Motor neuron (in vitro differentiated cells): Measurements from ENCODE around the gene CAPZB. TPM values are rescaled to one million over a fixed set of nuclear protein-coding genes. Genes with fewer than 3 reads are reported as not detected.

Experiments
- ATAC-seq, 8 experiments: fragments of 200-7000 bp; cut with Tn5 transposase; replicated peaks in 6 of 8; 2 replicates each; pipeline ENCODE4 v1.8.0; 2021; ENCODE audit warnings: mild to moderate bottlenecking in 8 of 8, moderate library complexity in 8 of 8
- H3K27ac ChIP-seq, 2 donors: fragments of 250-450 bp; sonication (Bioruptor Pico); 2 replicates each; pipeline ENCODE4 v1.9.0; 2021; ENCODE audit warnings: antibody characterized with exemption in 2 of 2, mild to moderate bottlenecking in 2 of 2, moderate library complexity in 1 of 2
- H3K4me1 ChIP-seq, 2 donors: fragments of 250-450 bp; sonication (Bioruptor Pico); replicated peaks in 1 of 2; 2 replicates each; pipeline ENCODE4 v1.6.1; 2021; ENCODE audit warnings: antibody characterized with exemption in 2 of 2, mild to moderate bottlenecking in 2 of 2, moderate library complexity in 1 of 2
- H3K4me3 ChIP-seq, 5 donors: fragments of 250-450 bp; sonication (Bioruptor Pico); 2 replicates each; pipeline ENCODE4 v1.9.0; 2021; ENCODE audit warnings: antibody characterized with exemption in 5 of 5, mild to moderate bottlenecking in 5 of 5, moderate library complexity in 4 of 5
- WGBS, 10 experiments: fragments of 450-650 bp; shearing (Covaris generic); methylation state at CpG; one replicate each; pipeline ENCODE4 v1.0.0; 2022; 5-methylcytosine and 5-hydroxymethylcytosine counted together
- in situ Hi-C, 9 experiments: fragments of 400-800 bp; cut with MboI; loops; one replicate each; pipeline ENCODE4 v1.15.0; 2021; ENCODE audit warnings: low sequenced_read_pairs in 9 of 9, low pct_unique_long_range_greater_than_20kb in 2 of 9; ENCODE audit not compliant: unreplicated experiment in 9 of 9
- total RNA-seq, 8 experiments: library from RNA; unstranded; fragments of 300-600 nt; gene quantifications; 2 replicates each; pipeline versions ENCODE4 v1.2.3 to v1.2.4, GENCODE V29; 2022

The CAPZB gene
- total RNA-seq, 8 experiments from 2014 or later: 82.4 to 216 (median 123) TPM

DNA sequence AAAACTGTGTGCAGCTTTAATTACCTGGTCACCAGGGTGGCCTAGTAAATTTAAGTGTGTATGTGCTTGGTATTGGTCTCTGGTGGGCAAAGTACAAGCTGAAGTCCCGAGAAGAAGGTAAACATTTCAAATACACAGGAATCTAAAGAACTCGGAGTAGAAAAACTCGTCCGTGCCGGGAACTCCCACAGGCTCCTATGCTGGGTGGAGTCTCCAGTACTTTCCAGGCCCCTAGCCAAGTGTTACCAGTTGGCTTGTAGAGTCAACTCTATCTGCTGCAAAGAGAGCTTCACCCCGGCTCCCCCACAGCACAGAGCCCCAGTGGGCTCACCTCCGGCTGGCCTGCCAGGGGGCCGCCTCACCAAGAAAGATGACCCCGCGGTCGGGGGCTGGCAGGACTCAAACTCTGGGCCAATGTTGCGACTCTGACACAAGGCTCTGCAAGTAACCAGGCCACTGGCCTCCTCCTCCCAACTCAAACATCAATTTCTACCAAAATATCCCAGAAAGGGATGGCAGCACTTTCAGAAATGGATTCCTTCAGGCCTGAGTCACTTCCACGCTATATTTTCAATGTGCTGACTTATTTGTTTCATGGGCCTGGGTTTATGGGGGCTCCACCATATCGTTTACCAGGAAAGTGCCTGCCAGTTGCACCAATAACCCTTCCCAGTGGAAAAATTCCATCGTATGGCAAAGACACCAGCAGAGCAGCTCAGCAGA, 99.3 kb downstream of the CAPZB start:
- no peak overlapping the region for H3K27ac ChIP-seq
- in situ Hi-C loops: loop anchor here in 3 of 9 experiments (25.0 kb wide), 2 partner anchors 251 to 276 kb away; partner anchors contain the start of genes NBL1 (in 2 of the 3) and HTR6 (in 1 of the 3)

DNA sequence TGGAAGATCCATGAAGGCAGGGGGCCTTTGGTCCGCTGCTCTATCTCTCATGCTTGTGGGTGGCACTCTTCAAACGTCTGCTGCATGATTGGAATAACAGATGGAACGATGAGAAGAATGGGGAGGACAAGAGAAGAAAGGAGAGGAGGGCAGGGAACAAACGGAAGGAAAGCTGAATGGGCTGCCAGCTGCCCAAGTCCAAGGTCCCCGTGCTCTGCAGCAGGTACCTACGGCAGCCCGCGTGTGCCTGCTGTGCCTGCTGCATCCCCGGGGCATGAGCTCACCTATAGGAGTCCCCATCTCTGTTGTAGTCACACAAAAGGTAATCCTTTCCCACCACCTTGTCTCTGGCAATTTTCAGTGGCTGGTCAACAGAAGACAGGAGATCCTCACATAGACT, 100.1 kb downstream of the CAPZB start:
- H3K4me3 ChIP-seq: no peak overlapping the region
- in situ Hi-C loops: loop anchor here in 3 of 9 experiments (25.0 kb wide), 2 partner anchors 252 to 277 kb away; partner anchors contain the start of genes NBL1 (in 2 of the 3) and HTR6 (in 1 of the 3)
- WGBS, 10 experiments: 69 to 100% (median 92%) methylated on average over 1 to 9 of the region's 9 CpGs; no CpG with 5 or more reads in 3 of the 10 experiments
- H3K27ac ChIP-seq: no peak overlapping the region
- ATAC-seq: no peak
- peaks cover 0 to 4% of the 10 kb centered on the region in 2 donors for H3K4me1 ChIP-seq

More for the DNA sequence above, 99.3 kb downstream of the CAPZB start:
- Histone ChIP-seq H3K4me1 (peaks cover 0 to 6% of the 10 kb centered on the region in 2 donors), H3K4me3 (no peak overlapping the region)
- 24 to 100% (median 90%) methylated on average over 1 to 15 of the region's 15 CpGs; no CpG with 5 or more reads in 3 of the 10 experiments for WGBS, 10 experiments
- ATAC-seq: peak in 4 of 8 experiments; percentile 28 to 89 (median 75)

DNA sequence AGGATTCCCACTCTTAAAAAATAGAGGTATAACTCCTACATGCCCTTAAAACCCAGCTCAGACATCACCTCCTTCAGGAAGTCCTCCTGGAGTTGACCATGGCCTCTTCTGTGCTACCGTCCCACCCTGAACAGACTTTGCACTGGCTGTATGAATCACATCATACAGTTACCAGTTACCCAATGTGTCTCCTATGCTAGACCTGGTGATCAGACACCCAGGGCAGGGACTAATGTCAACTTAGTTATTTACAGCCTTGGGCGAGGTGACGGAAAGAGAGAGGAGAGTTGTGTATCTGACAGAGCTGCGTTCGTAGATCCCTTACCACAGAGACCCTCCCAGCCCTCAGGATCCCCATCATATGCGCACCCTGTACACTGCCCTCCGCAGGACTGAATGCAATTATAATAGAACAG, 100.6 kb downstream of the CAPZB start:
- peak in 1 of 8 experiments; percentile 52 for ATAC-seq

DNA sequence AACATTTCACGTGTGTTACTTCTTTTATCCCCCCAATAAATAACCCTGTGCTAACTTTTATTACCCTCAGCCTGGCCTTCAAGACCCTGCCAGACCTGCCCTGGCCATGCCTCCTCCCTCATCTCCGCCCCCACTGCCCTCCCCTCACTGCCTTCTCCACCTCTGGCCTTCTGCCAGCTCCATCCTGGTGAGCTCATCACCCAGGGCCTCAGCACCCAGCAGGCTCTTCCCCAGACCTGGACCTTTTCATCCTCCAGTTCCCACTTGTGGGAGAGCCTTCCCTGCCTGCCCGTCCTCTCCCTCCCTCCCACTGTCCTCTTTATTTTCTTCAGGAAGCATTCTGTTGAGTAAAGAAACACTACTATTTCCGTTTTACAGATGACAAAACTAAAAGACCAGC, 101.2 kb downstream of the CAPZB start:
- ATAC-seq: peak in 6 of 8 experiments; percentile 21 to 85 (median 68)
- 33 to 100% (median 67%) methylated on average over 1 to 4 of the region's 4 CpGs; no CpG with 5 or more reads in 1 of the 10 experiments for WGBS, 10 experiments
- no peak overlapping the region for H3K27ac ChIP-seq
- peaks cover 0 to 4% of the 10 kb centered on the region in 2 donors for H3K4me1 ChIP-seq
- in situ Hi-C loops: loop anchor here in 3 of 9 experiments (25.0 kb wide), 2 partner anchors 253 to 278 kb away; partner anchors contain the start of genes NBL1 (in 2 of the 3) and HTR6 (in 1 of the 3)
- H3K4me3 ChIP-seq: no peak overlapping the region

More for the DNA sequence above, 100.6 kb downstream of the CAPZB start:
- Histone ChIP-seq H3K4me1 (peaks cover 0 to 4% of the 10 kb centered on the region in 2 donors), H3K4me3 (no peak overlapping the region), H3K27ac (no peak overlapping the region)
- in situ Hi-C loops: loop anchor here in 3 of 9 experiments (25.0 kb wide), 2 partner anchors 253 to 278 kb away; partner anchors contain the start of genes NBL1 (in 2 of the 3) and HTR6 (in 1 of the 3)
- 20 to 95% (median 91%) methylated on average over 1 to 7 of the region's 7 CpGs; no CpG with 5 or more reads in 4 of the 10 experiments for WGBS, 10 experiments

DNA sequence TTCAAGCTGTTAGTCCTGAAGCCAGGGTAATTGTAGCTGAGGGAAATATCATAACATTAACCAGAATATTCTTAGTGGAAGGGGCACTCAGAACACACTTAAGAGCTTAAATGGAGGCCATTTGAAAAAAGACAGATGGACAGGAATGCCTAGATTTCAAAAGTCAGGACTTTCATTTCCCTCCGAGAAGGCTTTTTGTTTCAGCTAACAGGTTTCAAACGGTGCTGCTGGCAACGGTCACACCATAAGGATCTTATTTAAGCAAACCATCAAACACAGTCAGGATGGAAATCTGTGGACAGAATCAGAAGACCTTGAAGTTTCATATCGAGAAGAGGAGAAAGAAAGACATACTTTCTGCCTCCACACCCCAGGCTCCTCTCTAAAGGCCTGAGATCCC, 103.1 kb downstream of the CAPZB start:
- H3K4me1 ChIP-seq: peaks cover 0 to 4% of the 10 kb centered on the region in 2 donors
- no peak overlapping the region for H3K27ac ChIP-seq
- no peak for ATAC-seq
- in situ Hi-C loops: loop anchor here in 3 of 9 experiments (25.0 kb wide), 2 partner anchors 255 to 280 kb away; partner anchors contain the start of genes NBL1 (in 2 of the 3) and HTR6 (in 1 of the 3)
- 28 to 93% (median 81%) methylated on average over 1 to 4 of the region's 4 CpGs; no CpG with 5 or more reads in 3 of the 10 experiments for WGBS, 10 experiments
- H3K4me3 ChIP-seq: no peak overlapping the region

DNA sequence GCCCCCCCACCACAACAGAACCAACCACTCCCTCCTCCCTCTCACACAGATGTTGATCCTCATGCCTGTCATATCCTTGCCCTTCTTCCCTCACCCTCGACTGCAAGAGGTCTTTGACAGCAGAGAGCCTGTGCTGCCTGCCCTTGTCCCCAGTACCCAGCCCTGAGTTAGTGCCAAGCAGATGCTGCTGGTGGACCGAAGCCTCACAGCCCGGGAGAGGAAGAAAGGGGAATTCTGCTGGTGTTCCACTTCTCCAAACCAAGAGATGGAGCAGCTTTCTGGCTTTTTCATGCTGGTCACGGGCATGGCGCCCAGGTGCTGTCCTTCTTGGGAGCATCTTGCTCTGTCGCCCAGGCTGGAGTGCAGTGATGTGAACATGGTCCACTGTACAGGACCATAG, 104.1 kb downstream of the CAPZB start:
- 0 to 100% (median 96%) methylated on average over 1 to 5 of the region's 6 CpGs; no CpG with 5 or more reads in 3 of the 10 experiments for WGBS, 10 experiments
- Histone ChIP-seq H3K4me1 (peaks cover 0 to 4% of the 10 kb centered on the region in 2 donors), H3K27ac (no peak overlapping the region), H3K4me3 (no peak overlapping the region)
- in situ Hi-C loops: loop anchor here in 3 of 9 experiments (25.0 kb wide), 2 partner anchors 256 to 281 kb away; partner anchors contain the start of genes NBL1 (in 2 of the 3) and HTR6 (in 1 of the 3)
- no peak for ATAC-seq

DNA sequence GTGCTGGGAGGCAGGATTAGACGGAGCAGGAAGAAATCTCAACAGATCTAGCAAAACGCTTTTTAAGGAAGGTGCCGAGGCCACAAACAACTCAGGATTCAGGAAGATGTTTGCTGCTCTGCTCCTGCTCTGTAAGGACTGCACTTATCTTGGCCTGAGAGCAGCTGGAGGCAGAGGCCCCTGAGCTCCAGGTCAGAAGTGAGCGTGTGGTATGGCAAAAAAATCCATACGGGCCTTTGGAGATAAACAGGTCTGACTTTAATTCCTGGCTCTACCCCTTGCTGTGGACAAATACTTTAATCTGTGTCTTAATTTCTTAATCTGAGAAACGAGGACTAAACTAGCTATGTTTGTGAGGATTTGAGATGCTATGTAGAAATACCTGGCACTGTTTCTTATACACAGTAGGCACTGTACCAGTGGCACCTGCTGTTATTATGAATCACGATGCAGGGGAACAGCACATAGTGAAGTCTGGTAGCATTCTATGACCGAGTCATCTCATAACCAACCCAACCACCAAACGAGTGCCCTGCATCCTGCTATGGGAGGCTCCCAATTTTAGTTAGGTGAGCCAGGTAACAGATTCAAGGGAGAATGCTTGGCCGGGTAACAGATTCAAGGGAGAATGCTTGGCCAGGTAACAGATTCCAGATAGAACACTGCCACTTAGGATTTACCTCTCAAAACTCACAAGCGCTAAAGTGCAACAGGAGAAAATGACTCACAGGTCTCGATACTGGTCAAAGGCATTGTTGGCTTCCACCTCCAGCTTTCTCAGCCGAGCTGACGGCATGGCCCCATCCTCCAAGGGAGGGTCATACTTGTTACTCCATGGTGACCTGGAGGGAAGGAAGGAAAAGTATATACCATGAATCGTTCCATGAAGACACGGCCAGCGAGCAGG, 107.3 kb downstream of the CAPZB start:
- Histone ChIP-seq H3K4me1 (no peaks in the 10 kb centered on the region), H3K4me3 (no peak overlapping the region), H3K27ac (no peak overlapping the region)
- in situ Hi-C loops: loop anchor here in 3 of 9 experiments (25.0 kb wide), 2 partner anchors 259 to 284 kb away; partner anchors contain the start of genes NBL1 (in 2 of the 3) and HTR6 (in 1 of the 3)
- WGBS, 10 experiments: 83 to 100% (median 93%) methylated on average over 5 to 15 of the region's 17 CpGs; no CpG with 5 or more reads in 1 of the 10 experiments
- no peak for ATAC-seq

DNA sequence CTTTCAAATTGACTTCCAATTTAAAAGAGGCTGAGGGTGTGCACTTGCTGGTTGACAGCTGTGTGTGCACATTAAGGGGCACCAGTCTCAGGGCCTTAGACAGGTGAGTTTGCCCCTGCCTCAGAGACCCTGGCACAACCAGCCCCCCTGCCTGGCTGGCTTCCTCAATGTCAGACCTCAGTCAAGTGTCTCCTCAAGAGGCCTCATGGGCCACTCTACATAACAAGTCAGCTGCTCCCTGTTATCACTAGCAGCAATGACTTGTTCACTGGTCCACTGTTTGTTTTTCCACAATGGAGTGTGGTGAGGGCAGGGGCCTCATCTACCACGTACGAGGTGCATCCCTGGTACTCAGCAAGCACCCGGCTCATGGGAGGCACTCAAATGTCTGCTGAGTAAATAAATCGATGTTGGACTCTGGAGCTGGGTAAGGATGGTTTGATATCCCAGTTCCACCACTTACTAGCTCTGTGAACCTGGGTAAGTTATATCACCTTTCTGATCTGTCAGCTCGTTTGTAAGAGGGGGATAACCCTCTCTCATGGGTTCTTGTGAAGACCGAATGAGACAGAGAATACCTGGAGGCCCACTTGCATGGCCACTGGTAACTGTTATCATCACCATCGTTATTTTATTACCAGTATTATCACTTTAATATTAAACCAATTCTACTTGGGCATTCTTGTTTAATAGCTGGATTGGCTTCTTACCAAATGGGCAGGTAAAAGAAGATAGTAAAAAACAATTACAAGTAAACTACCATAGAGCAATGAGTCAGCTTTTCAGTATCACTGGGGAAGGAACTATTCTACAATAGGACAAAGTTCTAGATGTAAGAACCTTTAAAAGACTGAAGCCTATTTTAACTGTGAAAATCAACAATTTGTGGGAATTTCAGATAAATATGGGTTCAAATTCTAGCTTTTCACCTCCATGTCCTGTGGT, 108.6 kb downstream of the CAPZB start:
- no peak for ATAC-seq
- in situ Hi-C loops: loop anchor here in 3 of 9 experiments (25.0 kb wide), 2 partner anchors 261 to 286 kb away; partner anchors contain the start of genes NBL1 (in 2 of the 3) and HTR6 (in 1 of the 3)
- 89 to 100% (median 97%) methylated on average over 1 to 7 of the region's 7 CpGs for WGBS, 10 experiments
- Histone ChIP-seq H3K4me3 (no peak overlapping the region), H3K27ac (no peak overlapping the region), H3K4me1 (no peaks in the 10 kb centered on the region)

DNA sequence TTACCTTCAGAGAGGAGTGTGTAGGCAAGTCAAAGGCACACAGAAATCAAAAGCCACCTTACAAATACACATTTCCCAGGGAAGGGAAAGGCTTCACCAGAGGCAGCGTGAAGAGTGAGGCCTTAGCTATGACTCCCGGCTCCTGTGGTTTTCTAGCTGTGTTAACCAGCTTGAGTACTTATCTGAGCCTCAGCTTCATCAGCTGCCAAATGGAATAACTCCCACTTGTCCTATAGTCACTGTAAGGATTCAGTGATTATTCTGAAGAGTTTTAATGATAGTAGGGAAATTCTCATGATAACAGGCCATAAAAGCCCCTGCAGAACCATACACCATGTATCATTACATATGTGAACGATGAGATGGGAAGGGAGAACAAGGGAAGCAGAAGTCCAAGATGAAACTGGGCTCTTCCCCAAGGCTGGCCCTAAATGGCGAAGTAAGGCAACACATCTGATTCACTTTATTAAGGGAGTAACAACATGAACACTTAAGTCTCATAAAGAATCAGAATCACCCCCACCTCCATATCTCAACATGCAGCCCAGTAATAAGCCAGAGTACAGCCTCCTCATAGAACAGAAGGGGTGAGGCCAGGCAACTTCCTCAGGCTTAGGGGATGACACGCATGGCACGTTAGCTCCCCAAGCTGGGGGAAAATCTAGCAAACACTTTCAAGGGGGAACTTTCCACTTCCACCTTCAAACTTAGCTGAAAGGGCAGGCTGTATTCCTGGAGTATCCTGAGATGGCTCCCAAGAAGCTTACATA, 109.5 kb downstream of the CAPZB start:
- H3K4me3 ChIP-seq: no peak overlapping the region
- no peak for ATAC-seq
- WGBS, 10 experiments: 52 to 100% (median 97%) methylated on average over 1 to 6 of the region's 6 CpGs; no CpG with 5 or more reads in 3 of the 10 experiments
- no peaks in the 10 kb centered on the region for H3K4me1 ChIP-seq
- in situ Hi-C loops: loop anchor here in 3 of 9 experiments (25.0 kb wide), 2 partner anchors 261 to 286 kb away; partner anchors contain the start of genes NBL1 (in 2 of the 3) and HTR6 (in 1 of the 3)
- H3K27ac ChIP-seq: no peak overlapping the region

DNA sequence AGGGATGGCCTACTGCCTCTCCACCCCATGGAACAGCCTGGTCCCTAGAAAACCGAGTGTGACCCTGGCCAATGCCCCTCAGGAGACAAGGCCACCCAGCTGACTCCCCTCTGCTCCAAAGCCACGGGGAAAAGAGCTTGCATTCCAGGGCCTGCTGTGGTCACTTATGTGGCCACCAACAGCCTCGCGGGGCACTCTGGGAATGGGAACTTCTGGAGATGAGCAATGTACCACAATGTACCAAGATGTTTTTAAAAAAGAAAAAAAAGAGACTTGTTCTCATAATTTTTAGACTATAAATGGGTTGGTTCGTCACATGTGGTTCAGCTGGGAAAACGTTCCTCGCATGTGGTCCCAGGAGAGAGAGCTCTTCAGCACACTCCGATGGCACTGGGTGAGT, 110.4 kb downstream of the CAPZB start:
- WGBS, 10 experiments: 20 to 100% (median 98%) methylated on average over 1 to 8 of the region's 8 CpGs; no CpG with 5 or more reads in 2 of the 10 experiments
- Histone ChIP-seq H3K27ac (no peak overlapping the region), H3K4me1 (no peaks in the 10 kb centered on the region), H3K4me3 (no peak overlapping the region)
- ATAC-seq: no peak
- in situ Hi-C loops: loop anchor here in 3 of 9 experiments (25.0 kb wide), 2 partner anchors 262 to 287 kb away; partner anchors contain the start of genes NBL1 (in 2 of the 3) and HTR6 (in 1 of the 3)
